Measurements from ENCODE around the gene TMEM156.

Gene TMEM156

GRCh38 chr4:38930204-38930603 is 102.0 kb downstream of the TMEM156 start:
- DNase-seq (ENCODE audit: low read depth, low spot score), result no peak
- Histone ChIP-seq H3K4me3 (ENCODE audit: low read length) (no peak overlapping the region), H3K27me3 (ENCODE audit: control insufficient read depth, insufficient read depth, low read length) (no peaks in the 10 kb centered on the region), H3K36me3 (ENCODE audit: control insufficient read depth, insufficient read depth, low read length) (no peaks in the 10 kb centered on the region), H3K4me1 (ENCODE audit: control insufficient read depth, insufficient read depth, low read length) (no peaks in the 10 kb centered on the region), H3K27ac (ENCODE audit: low read length) (no peak overlapping the region), H3K9me3 (ENCODE audit: control insufficient read depth, insufficient read depth, low read length) (no peaks in the 10 kb centered on the region)
- WGBS (ENCODE audit: insufficient coverage, insufficient read length), result no CpG with 5 or more reads among the region's 1 CpG

- no peak for DNase-seq (ENCODE audit: low read depth, low spot score)
- Histone ChIP-seq H3K27ac (ENCODE audit: low read length) (no peak overlapping the region), H3K9me3 (ENCODE audit: control insufficient read depth, insufficient read depth, low read length) (no peaks in the 10 kb centered on the region), H3K4me3 (ENCODE audit: low read length) (no peak overlapping the region), H3K4me1 (ENCODE audit: control insufficient read depth, insufficient read depth, low read length) (no peaks in the 10 kb centered on the region), H3K27me3 (ENCODE audit: control insufficient read depth, insufficient read depth, low read length) (no peaks in the 10 kb centered on the region), H3K36me3 (ENCODE audit: control insufficient read depth, insufficient read depth, low read length) (no peaks in the 10 kb centered on the region)
- WGBS (ENCODE audit: insufficient coverage, insufficient read length), result no CpG with 5 or more reads among the region's 9 CpGs
These were observed 103.2 kb downstream of the TMEM156 start for GRCh38 chr4:38928974-38929373.

DNA sequence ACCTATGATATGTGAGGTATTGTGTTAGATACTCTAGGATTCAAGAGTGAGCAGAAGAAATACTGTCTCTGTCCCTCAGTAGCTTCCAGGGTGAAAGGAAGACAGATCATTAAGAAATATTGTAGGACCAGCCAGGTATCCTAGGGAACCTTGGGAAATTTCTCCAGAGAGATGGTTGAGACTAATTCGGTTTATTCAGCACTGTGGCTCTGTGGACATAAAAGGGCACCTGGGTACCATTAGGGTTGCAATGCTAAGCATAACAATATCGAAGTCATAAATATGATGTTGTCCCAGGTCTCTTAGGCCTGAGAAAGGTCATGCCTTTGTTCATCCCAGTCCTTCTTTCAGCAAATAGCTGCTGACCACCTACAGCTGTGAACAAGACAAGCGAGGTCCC is 103.6 kb downstream of the TMEM156 start:
- Histone ChIP-seq H3K27ac (ENCODE audit: low read length) (no peak overlapping the region), H3K4me3 (ENCODE audit: low read length) (no peak overlapping the region), H3K4me1 (ENCODE audit: control insufficient read depth, insufficient read depth, low read length) (no peaks in the 10 kb centered on the region), H3K36me3 (ENCODE audit: control insufficient read depth, insufficient read depth, low read length) (no peaks in the 10 kb centered on the region), H3K27me3 (ENCODE audit: control insufficient read depth, insufficient read depth, low read length) (no peaks in the 10 kb centered on the region), H3K9me3 (ENCODE audit: control insufficient read depth, insufficient read depth, low read length) (no peaks in the 10 kb centered on the region)
- no CpG with 5 or more reads among the region's 3 CpGs for WGBS (ENCODE audit: insufficient coverage, insufficient read length)
- no peak for DNase-seq (ENCODE audit: low read depth, low spot score)

DNA sequence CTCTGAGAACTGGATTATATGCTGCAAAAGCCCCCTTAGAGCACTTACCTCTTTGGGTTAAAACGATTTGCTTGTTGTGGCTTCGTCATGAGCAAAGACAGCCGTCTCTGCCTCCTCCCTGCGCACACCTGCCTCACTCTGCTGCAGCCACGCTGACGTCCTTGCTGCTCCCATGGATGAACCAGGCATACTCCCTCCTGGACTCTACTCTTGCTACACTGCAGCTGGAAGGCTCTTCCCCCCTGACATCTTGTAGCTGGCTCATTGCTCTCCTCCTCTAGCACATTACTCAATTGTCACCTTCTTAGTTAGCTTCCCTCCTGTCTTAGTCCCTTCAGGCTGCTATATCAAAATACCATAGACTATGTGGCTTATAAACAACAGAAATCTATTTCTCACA is 105.3 kb downstream of the TMEM156 start:
- no peaks in the 10 kb centered on the region for H3K4me1 ChIP-seq (ENCODE audit: control insufficient read depth, insufficient read depth, low read length)
- H3K27me3 ChIP-seq (ENCODE audit: control insufficient read depth, insufficient read depth, low read length), result no peaks in the 10 kb centered on the region
- WGBS (ENCODE audit: insufficient coverage, insufficient read length), result no CpG with 5 or more reads among the region's 6 CpGs
- DNase-seq (ENCODE audit: low read depth, low spot score), result no peak
- no peaks in the 10 kb centered on the region for H3K36me3 ChIP-seq (ENCODE audit: control insufficient read depth, insufficient read depth, low read length)
- no peaks in the 10 kb centered on the region for H3K9me3 ChIP-seq (ENCODE audit: control insufficient read depth, insufficient read depth, low read length)
- no peak overlapping the region for H3K4me3 ChIP-seq (ENCODE audit: low read length)
- no peak overlapping the region for H3K27ac ChIP-seq (ENCODE audit: low read length)

- Histone ChIP-seq H3K4me1 (ENCODE audit: control insufficient read depth, insufficient read depth, low read length) (no peaks in the 10 kb centered on the region), H3K9me3 (ENCODE audit: control insufficient read depth, insufficient read depth, low read length) (no peaks in the 10 kb centered on the region), H3K36me3 (ENCODE audit: control insufficient read depth, insufficient read depth, low read length) (no peaks in the 10 kb centered on the region), H3K27me3 (ENCODE audit: control insufficient read depth, insufficient read depth, low read length) (no peaks in the 10 kb centered on the region), H3K27ac (ENCODE audit: low read length) (no peak overlapping the region), H3K4me3 (ENCODE audit: low read length) (no peak overlapping the region)
- no CpG with 5 or more reads among the region's 3 CpGs for WGBS (ENCODE audit: insufficient coverage, insufficient read length)
- DNase-seq (ENCODE audit: low read depth, low spot score), result no peak
These were observed 106.5 kb downstream of the TMEM156 start for GRCh38 chr4:38925492-38926413.

DNA sequence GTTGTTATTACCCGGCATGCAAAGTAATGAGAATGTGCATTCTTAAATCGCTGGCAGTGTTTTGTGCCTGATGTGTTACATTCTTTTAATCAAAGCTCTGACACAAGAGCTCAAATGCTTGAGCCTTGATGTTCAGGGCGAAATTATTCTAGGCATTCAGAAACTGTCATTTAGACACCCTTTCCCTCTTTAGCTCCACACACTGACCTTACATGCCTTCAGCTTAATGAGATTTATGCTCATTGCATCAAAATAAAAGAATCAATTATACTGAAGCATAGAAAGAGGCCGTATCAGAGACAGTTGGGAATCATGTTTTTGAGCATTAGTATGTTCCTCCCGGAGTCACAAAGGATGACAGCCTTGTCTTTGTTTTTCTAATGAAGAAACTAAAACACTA is 107.9 kb downstream of the TMEM156 start:
- Histone ChIP-seq H3K9me3 (ENCODE audit: control insufficient read depth, insufficient read depth, low read length) (no peaks in the 10 kb centered on the region), H3K27ac (ENCODE audit: low read length) (no peak overlapping the region), H3K27me3 (ENCODE audit: control insufficient read depth, insufficient read depth, low read length) (no peaks in the 10 kb centered on the region), H3K4me1 (ENCODE audit: control insufficient read depth, insufficient read depth, low read length) (no peaks in the 10 kb centered on the region), H3K4me3 (ENCODE audit: low read length) (no peak overlapping the region), H3K36me3 (ENCODE audit: control insufficient read depth, insufficient read depth, low read length) (no peaks in the 10 kb centered on the region)
- no CpG with 5 or more reads among the region's 5 CpGs for WGBS (ENCODE audit: insufficient coverage, insufficient read length)
- DNase-seq (ENCODE audit: low read depth, low spot score), result no peak

- H3K4me1 ChIP-seq (ENCODE audit: control insufficient read depth, insufficient read depth, low read length), result no peaks in the 10 kb centered on the region
- H3K9me3 ChIP-seq (ENCODE audit: control insufficient read depth, insufficient read depth, low read length), result no peaks in the 10 kb centered on the region
- H3K27ac ChIP-seq (ENCODE audit: low read length), result no peak overlapping the region
- no peak for DNase-seq (ENCODE audit: low read depth, low spot score)
- no peaks in the 10 kb centered on the region for H3K27me3 ChIP-seq (ENCODE audit: control insufficient read depth, insufficient read depth, low read length)
- H3K4me3 ChIP-seq (ENCODE audit: low read length), result no peak overlapping the region
- no CpG with 5 or more reads among the region's 2 CpGs for WGBS (ENCODE audit: insufficient coverage, insufficient read length)
- H3K36me3 ChIP-seq (ENCODE audit: control insufficient read depth, insufficient read depth, low read length), result no peaks in the 10 kb centered on the region
These were observed 108.5 kb downstream of the TMEM156 start for GRCh38 chr4:38923746-38924145.

- Histone ChIP-seq H3K4me1 (ENCODE audit: control insufficient read depth, insufficient read depth, low read length) (no peaks in the 10 kb centered on the region), H3K27me3 (ENCODE audit: control insufficient read depth, insufficient read depth, low read length) (no peaks in the 10 kb centered on the region), H3K27ac (ENCODE audit: low read length) (no peak overlapping the region), H3K36me3 (ENCODE audit: control insufficient read depth, insufficient read depth, low read length) (no peaks in the 10 kb centered on the region), H3K4me3 (ENCODE audit: low read length) (no peak overlapping the region), H3K9me3 (ENCODE audit: control insufficient read depth, insufficient read depth, low read length) (no peaks in the 10 kb centered on the region)
- no peak for DNase-seq (ENCODE audit: low read depth, low spot score)
- no CpG with 5 or more reads among the region's 3 CpGs for WGBS (ENCODE audit: insufficient coverage, insufficient read length)
These were observed 111.1 kb downstream of the TMEM156 start for GRCh38 chr4:38921151-38921550.

DNA sequence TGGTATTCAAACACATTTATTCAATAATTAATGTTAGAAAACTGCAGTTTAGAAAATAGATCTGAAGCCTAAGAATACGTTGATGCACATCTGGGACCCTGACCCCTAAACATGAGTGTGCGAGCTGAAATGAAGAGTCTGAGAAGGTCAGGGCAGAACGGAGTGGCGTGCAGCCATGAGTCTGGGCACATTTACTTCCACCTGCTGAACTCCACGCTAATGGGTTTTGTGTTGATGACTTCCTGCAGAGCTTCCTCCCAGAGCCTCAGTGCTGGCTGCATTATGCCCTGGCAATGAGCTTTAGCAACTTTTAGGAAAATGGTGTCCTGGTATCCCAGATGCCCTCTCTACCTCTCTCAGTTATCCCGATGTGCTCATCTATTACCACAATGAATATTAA is 111.5 kb downstream of the TMEM156 start:
- Histone ChIP-seq H3K4me3 (ENCODE audit: low read length) (no peak overlapping the region), H3K4me1 (ENCODE audit: control insufficient read depth, insufficient read depth, low read length) (no peaks in the 10 kb centered on the region), H3K27me3 (ENCODE audit: control insufficient read depth, insufficient read depth, low read length) (no peaks in the 10 kb centered on the region), H3K27ac (ENCODE audit: low read length) (no peak overlapping the region), H3K9me3 (ENCODE audit: control insufficient read depth, insufficient read depth, low read length) (no peaks in the 10 kb centered on the region), H3K36me3 (ENCODE audit: control insufficient read depth, insufficient read depth, low read length) (no peaks in the 10 kb centered on the region)
- DNase-seq (ENCODE audit: low read depth, low spot score), result no peak
- no CpG with 5 or more reads among the region's 6 CpGs for WGBS (ENCODE audit: insufficient coverage, insufficient read length)

DNA sequence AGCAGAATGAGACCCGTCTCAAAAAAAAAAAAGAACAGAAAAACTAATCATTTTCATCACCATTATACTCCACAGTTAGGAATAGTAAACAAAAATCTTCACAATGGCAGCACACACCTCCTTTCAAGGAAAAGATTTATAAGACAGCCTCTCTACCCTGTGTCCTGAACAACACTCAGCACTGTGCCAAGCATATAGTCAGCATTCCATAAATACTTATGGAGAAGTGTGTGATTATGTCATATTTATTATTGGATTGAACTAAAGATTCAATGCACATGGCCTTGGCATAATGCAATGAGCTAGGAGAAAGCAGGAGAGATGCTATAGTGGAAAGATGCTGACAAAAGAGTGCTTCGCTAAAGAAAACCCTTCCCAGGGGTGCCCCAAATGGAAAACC is 112.0 kb downstream of the TMEM156 start:
- no peaks in the 10 kb centered on the region for H3K27me3 ChIP-seq (ENCODE audit: control insufficient read depth, insufficient read depth, low read length)
- DNase-seq (ENCODE audit: low read depth, low spot score), result no peak
- no peaks in the 10 kb centered on the region for H3K4me1 ChIP-seq (ENCODE audit: control insufficient read depth, insufficient read depth, low read length)
- no CpG with 5 or more reads among the region's 2 CpGs for WGBS (ENCODE audit: insufficient coverage, insufficient read length)
- no peak overlapping the region for H3K27ac ChIP-seq (ENCODE audit: low read length)
- no peaks in the 10 kb centered on the region for H3K36me3 ChIP-seq (ENCODE audit: control insufficient read depth, insufficient read depth, low read length)
- no peak overlapping the region for H3K4me3 ChIP-seq (ENCODE audit: low read length)
- H3K9me3 ChIP-seq (ENCODE audit: control insufficient read depth, insufficient read depth, low read length), result no peaks in the 10 kb centered on the region

DNA sequence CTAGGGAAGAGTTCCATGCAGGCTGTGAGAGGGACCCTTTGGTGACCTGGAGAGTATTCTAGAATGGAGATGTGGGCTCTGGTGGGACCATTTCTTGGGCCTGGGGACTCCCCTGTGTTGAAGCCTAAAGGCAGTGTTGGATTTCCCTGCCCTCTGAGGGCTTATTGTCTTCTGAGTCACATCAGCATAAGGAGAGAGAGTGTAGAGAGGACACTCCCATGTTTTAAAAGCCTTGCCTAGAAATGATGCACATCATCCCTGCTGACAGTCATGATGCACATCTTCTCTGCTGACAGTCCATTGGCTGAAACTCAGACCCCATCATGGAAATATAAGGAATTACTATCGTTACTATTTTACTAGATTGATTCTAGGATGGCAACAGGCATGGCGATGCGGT is 112.7 kb downstream of the TMEM156 start:
- Histone ChIP-seq H3K4me1 (ENCODE audit: control insufficient read depth, insufficient read depth, low read length) (no peaks in the 10 kb centered on the region), H3K4me3 (ENCODE audit: low read length) (no peak overlapping the region), H3K9me3 (ENCODE audit: control insufficient read depth, insufficient read depth, low read length) (no peaks in the 10 kb centered on the region), H3K27me3 (ENCODE audit: control insufficient read depth, insufficient read depth, low read length) (no peaks in the 10 kb centered on the region), H3K27ac (ENCODE audit: low read length) (no peak overlapping the region), H3K36me3 (ENCODE audit: control insufficient read depth, insufficient read depth, low read length) (no peaks in the 10 kb centered on the region)
- DNase-seq (ENCODE audit: low read depth, low spot score), result no peak
- no CpG with 5 or more reads among the region's 3 CpGs for WGBS (ENCODE audit: insufficient coverage, insufficient read length)

All from iPS DF 6.9 (cell line).